GM19397 (cell line): ENCODE results near the gene ANXA11.
"Not testable (repeated sequence)": the region's sequence is repeated elsewhere in the genome, so short reads cannot be mapped to it uniquely, and the experiment has no call there.

Experiments
- ATAC-seq: cut with Tn5 transposase; IDR thresholded peaks from one replicate; pipeline ENCODE4 v1.9.1; 2021; ENCODE audit warnings: mild to moderate bottlenecking, moderate library complexity; ENCODE audit not compliant: unreplicated experiment

Gene ANXA11

DNA sequence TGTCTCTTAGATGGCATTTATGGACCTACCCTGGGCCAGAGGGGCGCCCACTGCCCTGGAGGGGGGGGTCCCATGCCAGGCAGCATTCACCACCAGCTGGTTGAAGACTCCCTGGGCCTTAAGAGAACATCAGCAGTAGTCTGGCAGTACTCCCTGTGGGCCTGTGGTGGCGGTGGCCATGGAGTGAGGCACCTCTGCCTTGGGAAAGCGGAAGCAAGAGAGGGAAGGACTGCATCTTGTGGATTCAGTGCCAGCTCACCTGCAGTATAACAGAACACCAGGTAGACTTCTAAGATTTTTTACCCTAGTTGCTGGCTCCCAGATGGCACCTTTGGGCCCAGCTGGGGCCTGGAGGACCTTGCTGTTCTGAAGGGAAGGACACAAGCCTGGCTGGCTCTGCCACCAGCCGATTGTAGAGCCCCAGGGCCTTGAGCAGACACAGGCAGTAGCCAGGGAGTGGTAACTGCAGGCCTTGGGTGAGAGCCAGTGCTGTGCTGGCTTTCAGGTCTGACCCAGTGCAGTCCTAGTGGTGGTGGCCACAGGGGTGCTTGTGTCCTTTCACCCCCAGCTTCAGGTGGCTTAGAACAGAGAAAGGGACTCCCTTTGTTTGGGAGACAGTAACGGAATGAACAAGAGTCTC lies 57.1 kb downstream of the ANXA11 start:
- no peak for ATAC-seq

DNA sequence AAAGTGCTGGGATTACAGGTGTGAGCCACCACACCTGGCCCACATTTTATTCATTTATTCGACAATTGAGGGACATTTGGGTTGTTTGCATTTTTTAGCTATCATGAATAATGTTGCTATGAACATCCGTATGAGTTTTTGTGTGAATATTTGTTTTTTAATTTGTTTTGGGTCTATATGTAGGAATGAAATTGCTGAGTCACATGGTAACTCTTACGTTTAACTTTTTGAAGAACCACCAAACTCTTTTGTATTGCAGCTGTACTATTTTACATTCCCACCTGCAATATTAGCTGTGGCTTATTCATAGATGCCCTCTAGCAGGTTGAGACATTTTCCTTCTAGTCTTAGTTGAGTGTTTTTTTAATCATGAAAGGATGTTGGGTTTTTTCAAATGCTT lies 58.4 kb downstream of the ANXA11 start:
- ATAC-seq = no peak

DNA sequence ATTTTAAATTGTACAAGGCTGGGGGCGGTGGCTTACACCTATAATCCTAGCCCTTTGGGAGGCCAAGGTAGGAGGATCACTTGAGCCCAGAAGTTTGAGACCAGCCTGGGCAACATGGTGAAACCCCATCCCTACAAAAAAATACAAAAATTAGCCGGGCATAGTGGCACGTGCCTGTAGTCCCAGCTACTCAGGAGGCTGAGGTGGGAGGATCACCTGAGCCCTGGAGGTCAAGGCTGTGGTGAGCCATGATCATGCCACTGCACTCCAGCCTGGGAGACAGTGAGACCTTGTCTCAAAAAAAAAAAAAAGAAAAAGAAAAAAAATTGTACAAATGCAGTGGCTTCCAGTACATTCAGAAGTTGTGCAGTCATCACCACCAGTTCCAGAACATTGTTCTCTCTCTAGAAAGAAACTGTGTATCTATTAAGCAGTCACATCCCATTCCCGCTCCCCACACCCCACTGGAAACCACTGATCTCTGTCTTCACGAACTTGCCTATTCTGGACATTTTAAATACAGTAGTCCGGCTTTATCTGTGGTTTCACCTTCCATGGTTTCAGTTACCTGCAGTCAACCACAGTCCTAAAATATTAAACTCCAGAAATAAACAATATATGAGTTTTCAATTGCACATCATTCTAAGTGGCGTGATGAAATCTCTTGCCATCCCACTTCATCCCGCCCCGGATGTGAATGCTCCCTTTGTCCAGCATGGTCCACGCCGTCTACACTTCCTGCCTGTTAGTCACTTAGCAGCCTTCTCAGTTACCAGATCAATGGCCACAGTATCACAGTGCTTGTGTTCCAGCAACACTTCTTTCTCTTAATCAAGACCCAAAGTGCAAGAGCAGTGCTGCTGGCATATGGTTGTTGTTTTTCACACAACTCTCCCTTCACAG lies 59.7 kb downstream of the ANXA11 start:
- ATAC-seq = not testable (repeated sequence)

DNA sequence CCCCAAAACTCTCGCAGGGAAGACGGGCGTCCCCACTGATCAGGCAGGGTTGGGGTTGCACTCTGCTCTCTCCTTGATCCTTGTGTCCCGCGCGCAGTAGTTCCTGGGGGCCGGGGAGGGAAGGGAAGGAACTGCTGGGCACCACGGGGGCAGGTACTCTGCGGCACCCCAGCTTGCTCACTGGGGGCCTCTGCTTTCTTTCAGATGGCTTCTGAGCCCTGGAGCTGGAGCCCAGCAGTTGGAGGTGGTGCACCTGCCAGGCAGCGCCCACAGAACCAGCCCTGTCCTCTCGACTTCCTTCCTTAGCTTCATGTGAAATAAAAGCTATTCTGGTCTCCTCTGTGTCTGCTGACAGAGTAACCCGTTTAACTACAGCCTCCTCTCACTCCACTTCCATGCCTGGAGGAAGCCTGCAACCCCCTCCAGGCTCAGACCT lies 60.6 kb downstream of the ANXA11 start:
- ATAC-seq = peak; percentile 41

DNA sequence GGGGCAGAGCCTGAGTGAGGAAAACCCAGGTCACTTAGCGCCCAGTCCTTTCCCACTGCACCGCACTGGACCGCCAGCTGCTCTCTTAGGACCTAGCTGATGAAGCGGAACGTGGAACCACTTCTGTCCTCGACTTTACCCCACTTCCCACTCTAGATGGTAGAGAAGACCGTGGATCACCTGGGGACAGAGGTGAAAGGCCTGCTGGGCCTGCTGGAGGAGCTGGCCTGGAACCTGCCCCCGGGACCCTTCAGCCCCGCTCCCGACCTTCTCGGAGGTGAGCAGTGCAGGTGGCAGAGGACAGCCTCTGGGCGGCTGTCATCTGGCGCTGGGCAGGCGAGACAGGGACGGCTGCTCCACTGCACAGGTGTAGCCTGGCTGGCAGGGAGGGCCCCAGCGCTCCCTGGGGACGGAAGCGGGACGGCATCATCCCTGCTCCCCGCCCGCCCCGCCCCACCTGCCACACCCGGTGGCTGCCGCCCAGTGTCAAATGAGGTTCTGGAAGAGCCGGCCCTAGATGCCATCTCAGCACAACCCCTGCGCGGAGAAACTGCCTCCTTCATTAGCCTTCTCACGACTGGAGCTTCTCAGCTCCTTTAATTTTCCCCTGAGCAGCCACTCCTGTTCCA lies 61.2 kb downstream of the ANXA11 start:
- peak; percentile 70 for ATAC-seq

DNA sequence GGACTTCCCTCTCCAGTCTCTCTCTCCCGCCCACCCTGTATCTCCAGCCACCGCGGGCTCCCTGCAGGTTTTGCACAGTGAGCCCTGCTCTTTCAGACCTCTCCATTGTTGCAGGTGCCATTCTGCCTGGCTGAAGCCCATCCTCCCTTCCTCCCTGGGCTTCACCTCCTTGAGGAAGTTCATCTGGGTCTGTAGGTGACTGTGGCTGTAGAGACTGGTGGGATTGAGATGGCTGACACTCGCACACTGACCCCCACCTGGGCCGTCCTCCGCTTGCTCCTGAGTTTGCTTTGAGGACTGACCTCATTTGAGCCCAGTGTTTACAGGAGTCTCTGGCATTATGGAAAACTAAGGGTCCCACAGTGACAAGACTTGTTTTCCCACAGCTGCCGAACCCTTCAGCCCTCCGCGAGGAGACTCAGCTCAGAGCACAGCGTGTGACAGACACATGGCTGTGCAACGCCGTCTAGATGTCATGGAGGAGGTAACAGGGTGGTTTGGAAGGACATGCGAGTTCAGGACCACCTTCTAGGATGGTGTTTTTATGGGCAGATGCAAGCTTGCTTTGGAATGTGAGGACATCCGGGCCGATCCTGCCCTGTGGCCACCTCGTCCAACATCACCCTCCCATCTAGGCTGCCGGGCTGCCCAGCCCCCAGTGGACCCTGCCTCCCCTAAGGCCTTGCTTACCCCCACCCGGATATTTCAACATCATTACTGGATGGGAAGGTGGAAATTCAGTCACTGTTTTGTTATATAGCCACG lies 63.5 kb downstream of the ANXA11 start:
- ATAC-seq = no peak

DNA sequence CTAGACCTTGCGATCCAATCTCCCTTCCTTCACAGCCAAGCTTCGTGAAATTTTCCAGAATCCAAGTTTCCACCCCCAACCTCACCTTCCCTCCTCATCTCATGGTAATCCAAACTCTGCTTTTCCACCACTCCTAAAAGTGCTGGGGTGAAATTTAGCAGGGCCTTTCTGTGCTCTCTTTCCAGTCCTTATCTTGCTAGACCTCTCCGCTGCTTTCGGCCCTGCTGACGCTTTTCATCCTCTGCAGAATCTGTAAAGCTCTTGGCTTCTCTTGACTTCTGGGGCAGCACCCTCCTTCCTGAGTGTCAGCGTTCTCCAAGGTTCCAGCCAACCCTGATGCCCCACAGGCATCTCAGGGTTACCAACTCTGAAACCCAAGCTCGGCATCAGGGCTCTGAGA lies 65.1 kb downstream of the ANXA11 start:
- no peak for ATAC-seq

DNA sequence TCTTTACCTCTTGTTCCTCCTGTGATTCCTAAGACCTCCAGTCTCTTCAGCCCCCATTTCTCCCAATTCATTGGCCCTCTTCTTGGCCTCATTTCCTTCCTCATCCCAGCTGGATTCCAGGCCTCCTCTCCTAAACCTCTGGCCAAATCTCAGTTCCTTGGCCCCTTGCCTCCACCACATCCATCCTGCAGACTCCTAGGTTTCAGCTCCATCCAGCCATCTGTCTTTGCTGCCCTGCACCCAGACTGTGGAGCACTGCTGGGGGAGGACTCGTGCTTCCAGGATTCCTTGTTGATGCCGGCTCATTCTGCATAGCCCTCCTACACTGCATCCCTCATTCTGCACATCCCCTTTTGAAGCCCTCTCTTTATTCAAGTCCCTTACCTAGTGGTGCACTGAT lies 66.1 kb downstream of the ANXA11 start:
- ATAC-seq = no peak

DNA sequence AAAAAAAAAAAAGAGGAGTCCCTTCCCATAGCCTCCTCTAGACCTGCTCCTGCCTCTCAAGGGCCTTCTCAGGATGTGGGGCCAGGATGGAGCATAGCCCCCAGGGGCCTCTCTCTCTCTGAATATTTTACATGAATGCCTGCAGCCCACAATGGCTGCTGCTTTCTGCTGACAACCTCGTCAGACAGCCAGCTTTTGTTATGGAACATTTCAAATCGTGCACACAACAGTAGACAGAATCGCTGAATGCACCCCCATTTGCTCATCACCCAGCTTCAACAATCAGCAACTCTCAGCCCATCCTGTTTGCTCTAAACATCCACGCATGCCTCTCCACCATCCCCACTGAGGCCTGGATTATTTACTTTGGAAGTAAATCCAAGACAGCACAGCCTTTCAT lies 67.4 kb downstream of the ANXA11 start:
- ATAC-seq = no peak

DNA sequence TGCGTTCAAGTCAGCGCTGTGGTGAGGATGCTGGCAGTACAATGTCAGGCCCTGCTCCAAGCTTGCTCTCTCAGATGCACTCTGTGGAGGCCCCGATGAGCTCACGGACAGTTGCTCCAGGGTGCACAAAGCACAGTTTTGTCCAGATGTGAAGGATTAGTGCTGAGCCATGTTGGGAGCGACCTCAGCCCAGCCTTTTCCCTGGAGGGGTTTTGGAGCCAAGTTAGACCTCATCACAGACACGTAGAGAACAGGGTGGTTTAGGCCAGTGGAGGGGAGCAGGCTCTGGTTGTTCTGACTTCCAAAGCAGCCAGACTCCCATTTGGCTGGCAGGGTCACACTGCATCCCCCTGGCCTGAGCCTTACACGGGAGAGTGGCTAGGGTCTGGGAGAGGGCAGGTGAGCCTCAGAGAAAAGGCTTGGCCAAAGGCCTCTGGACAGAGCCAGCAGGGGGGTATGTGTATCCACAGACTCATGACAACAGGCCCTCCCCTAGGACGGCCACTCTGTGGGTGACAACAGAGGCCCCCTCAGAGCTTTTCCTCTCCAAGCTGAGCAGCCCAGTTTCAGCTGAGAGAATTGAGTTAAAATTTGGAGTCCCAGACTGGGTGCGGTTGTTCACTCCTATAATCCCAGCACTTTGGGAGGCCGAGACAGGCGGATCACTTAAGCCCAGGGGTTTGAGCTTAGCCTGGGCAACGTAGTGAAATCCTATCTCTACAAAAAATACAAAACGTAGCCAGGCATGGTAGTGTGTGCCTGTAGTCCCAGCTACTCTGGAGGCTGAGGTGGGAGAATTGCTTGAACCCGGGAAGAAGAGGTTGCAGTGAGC lies 68.1 kb downstream of the ANXA11 start:
- no peak for ATAC-seq

DNA sequence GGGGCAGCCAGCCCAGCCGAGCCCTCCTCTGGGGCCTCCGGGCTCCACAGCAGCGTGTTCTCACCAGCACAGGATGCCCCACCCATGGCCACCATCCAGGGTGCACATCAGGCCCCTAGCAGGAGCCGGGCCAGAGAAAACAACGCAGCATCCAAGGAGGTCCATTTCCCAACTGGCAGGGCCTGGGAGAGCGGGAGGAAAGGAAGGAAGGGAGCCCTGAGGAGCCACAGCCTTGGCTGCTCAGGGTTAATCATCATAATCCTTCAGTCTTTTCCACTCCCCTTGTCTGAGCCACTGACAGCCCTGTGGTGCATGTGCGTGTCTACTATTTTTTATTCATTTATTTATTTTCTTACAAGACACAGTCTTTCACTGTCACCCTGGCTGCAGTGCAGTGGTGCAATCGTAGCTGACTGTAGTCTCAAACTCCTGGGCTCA lies 69.2 kb downstream of the ANXA11 start:
- ATAC-seq = no peak

DNA sequence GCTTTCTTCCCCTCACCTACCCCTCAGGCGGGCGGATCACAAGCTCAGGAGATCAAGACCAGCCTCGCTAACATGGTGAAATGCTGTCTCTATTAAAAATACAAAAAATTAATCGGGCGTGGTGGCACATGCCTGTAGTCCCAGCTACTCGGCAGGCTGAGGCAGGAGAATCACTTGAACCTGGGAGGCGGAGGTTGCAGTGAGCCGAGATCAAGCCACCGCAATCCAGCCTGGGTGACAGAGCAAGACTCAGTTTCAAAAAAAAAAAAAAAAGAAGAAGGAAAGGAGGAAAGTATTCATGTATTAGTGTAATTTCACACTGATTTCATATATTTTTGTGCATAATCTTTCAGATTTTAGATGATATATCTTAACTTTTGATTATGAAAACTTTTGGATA lies 71.7 kb downstream of the ANXA11 start:
- ATAC-seq = not testable (repeated sequence)

DNA sequence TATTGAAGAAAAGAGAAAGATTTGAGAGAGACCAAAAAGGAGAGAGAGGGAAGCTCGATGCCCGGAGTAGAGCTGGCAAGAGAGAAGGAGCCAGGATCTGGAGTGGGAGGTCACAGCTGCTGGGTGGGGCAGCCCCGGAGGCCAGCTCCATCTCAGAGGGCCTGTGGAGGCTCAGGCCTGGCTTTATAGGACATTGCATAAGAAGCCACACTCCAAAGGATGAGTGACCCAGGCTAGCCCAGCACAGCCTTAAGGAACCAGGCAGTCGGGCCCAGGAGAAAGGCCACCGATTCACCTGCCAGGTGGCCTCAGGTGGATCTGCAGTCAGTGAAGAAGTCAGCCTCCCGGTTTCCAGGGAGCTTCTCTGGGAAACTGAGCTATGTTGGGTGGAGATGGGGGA lies 72.1 kb downstream of the ANXA11 start:
- ATAC-seq = no peak

DNA sequence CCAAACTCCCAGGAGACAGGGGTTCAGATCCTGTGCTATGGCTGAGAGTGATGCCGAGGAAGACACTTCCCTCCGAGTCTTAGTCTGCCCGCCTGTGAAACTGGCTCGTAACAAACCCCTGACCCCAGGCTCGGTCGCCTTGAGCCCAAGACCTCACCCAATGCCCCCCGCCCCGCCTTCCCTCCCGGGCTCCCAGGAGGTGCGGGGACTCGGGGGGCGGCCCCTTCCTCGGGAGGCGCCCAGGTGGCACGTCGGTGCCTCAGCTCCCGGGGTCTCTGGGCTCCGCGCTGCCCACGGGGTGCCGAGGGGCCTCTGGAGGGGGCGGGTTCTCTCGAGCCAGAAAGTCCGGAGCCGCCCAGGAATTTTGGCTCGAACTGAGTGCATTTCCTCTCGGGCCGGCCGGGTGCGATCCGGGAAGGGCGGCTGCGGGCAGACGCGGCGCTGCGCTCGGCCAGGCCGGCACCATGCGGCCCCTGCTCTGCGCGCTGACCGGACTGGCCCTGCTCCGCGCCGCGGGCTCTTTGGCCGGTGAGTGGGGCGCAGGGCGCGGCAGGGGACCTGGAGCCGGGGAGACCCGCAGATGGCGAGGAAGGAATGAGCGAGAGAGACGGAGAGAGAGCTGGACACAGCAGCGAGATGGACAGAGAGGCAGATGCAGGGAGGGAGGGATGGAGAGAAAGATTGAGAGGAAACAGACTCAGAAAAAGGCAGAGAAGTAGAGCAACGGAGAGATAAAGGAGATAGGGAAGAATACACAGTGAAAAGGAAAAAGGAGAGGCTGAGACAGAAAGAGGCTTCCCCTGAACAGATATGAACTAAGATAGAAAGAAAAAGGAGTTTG lies 72.8 kb downstream of the ANXA11 start, which contains the start of gene PLAC9:
PLAC9 (plus strand) TSS at position 432 of the 841 bp plus-strand sequence; CDS start at position 465, 33 bp downstream.
- no peak for ATAC-seq

DNA sequence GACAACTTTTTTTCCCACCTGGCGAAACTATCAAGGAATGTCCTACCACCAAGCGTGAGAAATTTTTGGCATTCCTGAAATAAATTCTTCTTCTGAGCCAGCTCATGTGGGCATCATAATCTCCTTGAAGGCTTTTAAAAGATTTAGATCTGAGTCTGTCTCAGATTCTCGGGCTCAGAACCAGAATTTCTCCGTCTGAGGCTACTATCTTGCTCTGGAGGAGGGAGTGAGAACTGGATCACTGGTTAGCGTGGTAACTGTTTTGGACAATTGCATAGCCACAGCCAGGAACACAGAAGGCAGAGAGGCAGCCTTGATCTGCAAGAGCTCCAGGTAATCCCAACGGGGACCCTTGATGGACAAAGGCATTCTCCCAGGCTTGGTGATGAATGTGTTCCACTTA lies 73.8 kb downstream of the ANXA11 start:
- ATAC-seq = no peak

DNA sequence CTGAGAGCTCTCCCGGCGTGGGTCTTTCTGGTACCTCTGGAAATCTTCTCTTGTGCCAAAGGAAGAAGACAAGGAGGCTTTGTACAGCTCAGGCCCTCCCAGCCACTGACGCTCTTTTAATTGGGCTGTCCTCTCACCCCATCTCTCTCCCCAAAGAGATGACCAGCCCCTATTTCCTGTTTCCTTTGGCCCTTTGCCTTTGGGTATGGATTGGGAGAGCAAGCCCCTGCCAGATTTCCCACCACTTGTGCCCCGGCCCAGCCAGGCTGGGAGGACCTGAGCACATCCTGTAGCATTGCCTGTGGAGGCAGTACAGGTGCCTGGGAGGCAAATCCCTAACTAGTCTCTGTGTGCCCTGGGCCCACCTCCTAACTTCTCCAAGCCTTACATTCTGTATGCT lies 78.5 kb downstream of the ANXA11 start:
- no peak for ATAC-seq

DNA sequence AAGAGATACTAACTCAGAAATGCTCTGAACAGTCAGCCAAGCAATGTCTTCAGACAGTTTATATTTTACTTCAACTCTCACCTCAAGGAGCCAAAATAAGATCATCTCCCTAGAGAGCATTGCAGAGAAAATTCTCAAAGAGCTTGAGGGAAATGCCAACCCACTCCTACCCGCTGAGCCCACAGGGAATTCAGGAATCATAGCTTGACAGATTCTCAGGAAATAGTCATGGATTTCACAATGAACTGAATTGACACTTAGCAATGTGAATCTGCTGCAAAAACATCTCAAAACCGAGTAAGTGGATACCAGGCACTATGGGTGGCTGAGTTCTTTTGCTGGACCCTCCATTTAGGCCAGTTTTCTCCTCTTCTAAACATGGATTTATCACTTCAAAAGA lies 82.6 kb downstream of the ANXA11 start:
- ATAC-seq = no peak

DNA sequence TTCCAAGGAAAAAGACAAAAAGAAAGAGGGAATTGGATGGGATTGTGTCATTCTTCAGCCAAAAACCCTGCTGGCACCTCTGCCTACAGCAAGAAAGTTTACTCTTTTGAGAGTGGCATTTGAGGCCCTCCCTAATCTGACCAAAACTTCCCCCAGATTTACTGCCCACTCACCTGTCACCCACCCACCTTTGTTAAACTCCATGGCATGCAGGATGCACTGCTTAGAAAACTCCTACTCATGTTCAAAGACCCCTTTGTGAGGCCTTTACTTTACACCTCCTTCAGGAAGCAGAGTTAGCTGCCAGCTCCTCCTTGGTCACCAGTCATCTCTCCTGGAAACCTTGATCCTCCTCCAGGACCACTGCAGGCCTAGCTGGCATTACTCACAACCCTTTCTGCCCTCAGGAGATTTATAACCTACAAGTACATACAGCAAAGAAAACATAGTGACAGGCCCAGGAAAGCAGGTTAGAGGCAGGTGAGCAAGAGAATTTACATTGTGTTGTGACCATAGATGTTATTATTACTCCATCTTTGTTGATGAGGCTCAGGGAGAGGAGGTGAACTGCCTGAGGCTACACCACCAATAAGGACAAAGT lies 83.1 kb downstream of the ANXA11 start:
- no peak for ATAC-seq

DNA sequence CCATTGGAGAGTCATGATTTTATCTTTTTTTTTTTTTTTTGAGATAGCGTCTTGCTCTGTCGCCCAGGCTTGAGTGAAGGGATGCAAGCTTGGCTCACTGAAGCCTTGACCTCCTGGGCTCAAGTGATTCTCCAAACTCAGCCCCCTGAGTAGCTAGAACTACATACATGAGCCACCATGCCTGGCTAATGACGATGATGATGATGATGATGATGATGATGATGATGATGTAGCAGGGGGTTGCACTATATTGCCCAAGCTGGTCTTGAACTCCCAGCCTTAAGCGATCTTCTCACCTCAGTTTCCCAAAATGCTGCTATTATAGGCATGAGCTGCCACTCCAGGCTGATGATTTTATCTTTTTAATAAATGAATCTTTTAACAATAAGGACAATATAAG lies 86.7 kb downstream of the ANXA11 start:
- no peak for ATAC-seq
